Body of pancreas (tissue), 4 donors: ENCODE measurements around the gene ENTPD8. TPM values are rescaled to one million over a fixed set of nuclear protein-coding genes. Genes with fewer than 3 reads are reported as not detected.
"Not testable (repeated sequence)": the region's sequence is repeated elsewhere in the genome, so short reads cannot be mapped to it uniquely, and the experiment has no call there.

Experiments used
- ATAC-seq: fragments of 150-250 bp; one replicate; pipeline ENCODE4 v1.9.1; 2016
- DNase-seq, 4 donors: peaks; one replicate each; pipeline ENCODE4 v3.0.0-alpha.2; 2019
- H3K27ac ChIP-seq, 4 donors: fragments of 200-600 bp; sonication (generic); 1 replicate in 3 of 4; 2 replicates in 1 of 4; pipeline versions ENCODE4 v1.5.1 to v1.6.1; 2016 to 2019; ENCODE audit warnings: mild to moderate bottlenecking in 1 of 4, mixed read lengths in 1 of 4, moderate library complexity in 1 of 4
- H3K27me3 ChIP-seq, 2 donors: fragments of 200-600 bp; sonication (generic); one replicate each; pipeline ENCODE4 v1.6.0; 2016; ENCODE audit warnings: mild to moderate bottlenecking in 1 of 2
- H3K36me3 ChIP-seq, 2 donors: fragments of 200-600 bp; sonication (generic); replicated peaks in 1 of 2; 2 replicates each; pipeline ENCODE4 v1.5.1; 2016; ENCODE audit warnings: low read depth in 2 of 2; ENCODE audit not compliant: insufficient read depth in 1 of 2
- H3K4me1 ChIP-seq: fragments of 200-600 bp; sonication (generic); one replicate; pipeline ENCODE4 v1.6.0; 2016
- H3K4me3 ChIP-seq, 2 donors: fragments of 200-600 bp; sonication (generic); 1 replicate in 1 of 2; 2 replicates in 1 of 2; pipeline ENCODE4 v1.5.1; 2016 to 2019
- H3K9me3 ChIP-seq, 3 donors: fragments of 200-600 bp; sonication (generic); 1 replicate in 2 of 3; 2 replicates in 1 of 3; pipeline ENCODE4 v1.5.1; 2016
- CTCF ChIP-seq, 7 experiments: fragments of 450-650 bp in 4 of 7; fragments of 200-600 bp in 3 of 7; sonication (generic) in 3 of 7; IDR thresholded peaks; one replicate each; pipeline ENCODE4 v1.5.1; 2016 to 2019; ENCODE audit warnings: antibody characterized with exemption in 7 of 7
- POLR2A ChIP-seq, 3 donors: fragments of 450-650 bp; IDR thresholded peaks; one replicate each; pipeline ENCODE4 v1.6.1; 2016; ENCODE audit warnings: antibody characterized with exemption in 3 of 3, mild to moderate bottlenecking in 2 of 3
- WGBS, 2 donors: methylation state at CpG; one replicate each; pipeline ENCODE4 v1.1.5; 2017; 5-methylcytosine and 5-hydroxymethylcytosine counted together
- intact Hi-C: fragments of 100-400 bp; cut with DNase I; formaldehyde crosslinking; loops from one replicate; pipeline ENCODE4 v1.15.1; 2023
- total RNA-seq, 2 donors: library from RNA; depleted of rRNA; stranded (reverse); fragments of >200 nt; gene quantifications; one replicate each; pipeline ENCODE4 v1.1.0, GENCODE V29; 2016

ENTPD8 gene
- total RNA-seq, 2 donors from 2014 or later = 2.0 to 2.3 TPM

DNA sequence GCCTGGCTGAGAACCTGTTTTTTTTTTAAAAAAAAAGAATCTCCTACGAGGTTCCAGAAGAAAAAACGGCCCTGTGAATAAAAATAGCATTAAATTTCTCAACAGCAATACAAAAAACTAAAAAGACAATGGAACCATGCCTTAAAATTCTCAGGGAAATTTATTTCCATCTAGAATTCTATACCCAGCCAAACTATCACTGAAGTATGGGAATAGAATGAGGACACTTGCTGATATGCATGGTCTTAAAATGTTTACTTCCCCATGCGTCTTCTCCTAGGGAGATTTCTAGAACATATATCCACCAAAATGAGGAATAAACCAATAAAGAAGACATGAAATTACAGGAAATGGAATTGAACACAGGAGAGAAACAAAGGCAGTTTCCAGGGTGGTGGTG, 34.5 kb upstream of the ENTPD8 start:
- Histone ChIP-seq H3K27me3 (no peaks in the 10 kb centered on the region), H3K36me3 (no peaks in the 10 kb centered on the region), H3K4me3 (no peak overlapping the region), H3K4me1 (no peaks in the 10 kb centered on the region), H3K9me3 (peaks cover 0 to 7% (median 0%) of the 10 kb centered on the region in 3 donors), H3K27ac (no peak overlapping the region)
- DNase-seq (no peak), ATAC-seq (no peak)
- no peak for TF ChIP-seq POLR2A (IDR thresholded peaks at IDR 0.05)
- TF ChIP-seq CTCF (IDR thresholded peaks at IDR 0.05) = no peak
- intact Hi-C loops = no loop called here
- WGBS, 2 donors = 85 to 91% methylated on average over 3 of the region's 3 CpGs

- 95 to 96% methylated on average over 18 of the region's 18 CpGs for WGBS, 2 donors
- DNase-seq (no peak), ATAC-seq (no peak)
- Histone ChIP-seq H3K36me3 (no peaks in the 10 kb centered on the region), H3K4me3 (no peak overlapping the region), H3K4me1 (no peaks in the 10 kb centered on the region), H3K9me3 (peaks cover 0 to 7% (median 0%) of the 10 kb centered on the region in 3 donors), H3K27ac (no peak overlapping the region), H3K27me3 (no peaks in the 10 kb centered on the region)
- intact Hi-C loops = no loop called here
- TF ChIP-seq POLR2A (IDR thresholded peaks at IDR 0.05) (no peak), CTCF (IDR thresholded peaks at IDR 0.05) (no peak)
These were observed 33.1 kb upstream of the ENTPD8 start for GRCh38 chr9:137474271-137474670.

DNA sequence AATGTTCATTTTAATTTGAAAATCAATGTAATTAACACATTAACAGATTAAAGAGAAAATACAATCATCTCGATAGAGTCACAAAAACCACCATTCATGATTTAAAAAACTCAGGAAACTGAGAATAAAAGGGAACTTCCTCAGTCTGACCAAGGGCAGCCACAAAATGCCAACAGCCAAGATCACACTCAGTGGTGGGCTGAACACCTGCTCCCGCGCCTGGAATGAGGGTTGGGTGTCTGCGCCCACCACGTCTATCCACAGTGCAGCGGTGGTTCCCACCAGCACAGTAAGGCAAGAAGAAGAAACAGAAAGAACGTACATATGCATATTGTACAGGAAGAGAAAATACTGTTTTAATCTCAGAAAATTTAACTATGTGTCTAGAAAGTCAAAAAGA, 29.6 kb upstream of the ENTPD8 start:
- TF ChIP-seq CTCF (IDR thresholded peaks at IDR 0.05) (no peak), POLR2A (IDR thresholded peaks at IDR 0.05) (no peak)
- Histone ChIP-seq H3K27me3 (no peaks in the 10 kb centered on the region), H3K4me3 (no peak overlapping the region), H3K9me3 (peaks cover 0 to 3% (median 0%) of the 10 kb centered on the region in 3 donors), H3K27ac (no peak overlapping the region), H3K36me3 (no peaks in the 10 kb centered on the region), H3K4me1 (no peaks in the 10 kb centered on the region)
- ATAC-seq (no peak), DNase-seq (no peak)
- intact Hi-C loops = no loop called here
- 74 to 79% methylated on average over 7 of the region's 7 CpGs for whole genome bisulfite sequencing, 2 donors

DNA sequence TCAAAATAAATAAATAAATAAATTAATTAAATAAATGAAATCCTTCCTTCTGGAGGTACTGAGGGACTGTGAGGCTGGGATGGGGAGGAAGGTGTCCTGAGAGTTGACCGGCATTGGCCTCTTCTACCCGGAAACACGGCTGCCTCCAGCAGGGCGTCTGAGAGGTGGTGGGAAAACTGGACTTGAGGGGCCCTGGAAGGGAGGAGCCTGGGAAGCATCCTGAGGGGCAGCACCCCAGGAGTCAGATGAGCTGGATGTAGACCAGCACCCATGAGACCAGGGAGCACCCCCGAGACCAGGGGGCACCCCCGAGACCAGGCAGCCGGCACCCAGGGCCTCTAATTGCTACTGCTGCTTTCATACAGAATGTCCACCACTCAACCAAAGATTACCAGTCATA, 26.7 kb upstream of the ENTPD8 start:
- TF ChIP-seq CTCF (IDR thresholded peaks at IDR 0.05) (no peak), POLR2A (IDR thresholded peaks at IDR 0.05) (no peak)
- ATAC-seq = no peak
- no peak overlapping the region for H3K4me3 ChIP-seq
- no peaks in the 10 kb centered on the region for H3K9me3 ChIP-seq
- H3K36me3 ChIP-seq = no peaks in the 10 kb centered on the region
- H3K27ac ChIP-seq = no peak overlapping the region
- WGBS, 2 donors = 94 to 96% methylated on average over 7 of the region's 7 CpGs
- DNase-seq = no peak
- no peaks in the 10 kb centered on the region for H3K27me3 ChIP-seq
- H3K4me1 ChIP-seq = no peaks in the 10 kb centered on the region
- intact Hi-C loops = no loop called here

DNA sequence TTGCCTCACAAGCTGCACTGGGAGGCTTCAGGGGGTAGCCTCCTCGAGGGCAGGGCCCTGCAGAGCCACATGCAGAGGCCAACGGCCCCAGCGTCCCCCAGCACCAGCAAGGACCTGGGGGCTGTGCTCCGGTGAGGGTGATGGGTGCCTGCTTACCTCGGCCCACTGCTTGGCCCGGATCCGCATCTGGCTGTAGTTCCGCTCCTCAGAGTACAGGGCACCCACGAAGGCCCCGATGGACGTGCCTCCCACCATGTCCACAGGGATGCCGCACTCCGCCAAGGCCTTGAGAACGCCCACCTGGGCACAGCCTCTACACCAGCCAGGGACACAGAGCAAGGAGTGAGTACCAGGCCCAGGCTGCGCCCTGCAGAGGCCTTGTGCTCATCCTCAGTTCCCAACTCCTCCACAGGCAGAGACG, 26.0 kb upstream of the ENTPD8 start:
- Histone ChIP-seq H3K36me3 (no peaks in the 10 kb centered on the region), H3K27ac (no peak overlapping the region)
- DNase-seq = no peak

DNA sequence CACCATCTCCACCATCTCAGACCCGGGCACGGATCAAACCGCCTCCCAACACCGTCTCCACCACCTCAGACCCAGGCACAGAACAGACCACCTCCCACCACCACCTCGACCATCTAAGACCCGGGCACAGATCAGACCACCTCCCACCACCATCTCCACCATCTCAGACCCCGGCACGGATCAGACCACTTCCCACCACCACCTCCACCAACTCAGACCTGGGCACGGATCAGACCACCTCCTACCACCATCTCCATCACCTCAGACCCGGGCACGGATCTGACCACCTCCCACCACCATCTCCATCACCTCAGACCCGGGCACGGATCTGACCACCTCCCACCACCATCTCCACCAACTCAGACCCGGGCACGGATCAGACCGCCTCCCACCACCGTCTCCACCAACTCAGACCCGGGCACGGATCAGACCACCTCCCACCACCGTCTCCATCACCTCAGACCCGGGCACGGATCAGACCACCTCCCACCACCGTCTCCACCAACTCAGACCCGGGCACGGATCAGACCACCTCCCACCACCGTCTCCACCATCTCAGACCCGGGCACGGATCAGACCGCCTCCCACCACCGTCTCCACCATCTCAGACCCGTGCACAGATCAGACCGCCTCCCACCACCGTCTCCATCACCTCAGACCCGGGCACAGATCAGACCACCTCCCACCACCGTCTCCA, 25.4 kb upstream of the ENTPD8 start:
- H3K36me3 ChIP-seq, H3K4me3 ChIP-seq, H3K27me3 ChIP-seq, H3K9me3 ChIP-seq, H3K4me1 ChIP-seq, DNase-seq, ATAC-seq, intact Hi-C loops, H3K27ac ChIP-seq: not testable (repeated sequence)
- WGBS, 2 donors = 82 to 88% methylated on average over 35 of the region's 35 CpGs

More for the DNA sequence above, 26.0 kb upstream of the ENTPD8 start:
- 91 to 92% methylated on average over 12 to 16 of the region's 16 CpGs for WGBS, 2 donors
- TF ChIP-seq CTCF (IDR thresholded peaks at IDR 0.05) (no peak), POLR2A (IDR thresholded peaks at IDR 0.05) (no peak)
- no peaks in the 10 kb centered on the region for H3K9me3 ChIP-seq
- no peak overlapping the region for H3K4me3 ChIP-seq
- no peaks in the 10 kb centered on the region for H3K4me1 ChIP-seq
- no peak for ATAC-seq
- H3K27me3 ChIP-seq = no peaks in the 10 kb centered on the region
- intact Hi-C loops = no loop called here
